Fibroblast of lung (primary cell): ENCODE data around the gene WDFY1.

ENCODE experiments used
- EZH2 ChIP-seq: IDR thresholded peaks from 2 replicates; pipeline ENCODE4 v1.5.1; 2012; ENCODE audit warnings: low read length, control low read depth, mild to moderate bottlenecking; ENCODE audit errors: missing control alignments
- TF ChIP-seq, protein P1 (sequence below), 2 donors: IDR thresholded peaks in 1 of 2; conservative IDR thresholded peaks in 1 of 2; 1 replicate in 1 of 2; 2 replicates in 1 of 2; pipeline ENCODE4 v1.5.1; 2011 to 2012; ENCODE audit warnings: low read length in 2 of 2, control low read depth in 1 of 2, inconsistent platforms in 1 of 2, low read depth in 1 of 2, mild to moderate bottlenecking in 1 of 2

- TF ChIP-seq, protein P1, sequence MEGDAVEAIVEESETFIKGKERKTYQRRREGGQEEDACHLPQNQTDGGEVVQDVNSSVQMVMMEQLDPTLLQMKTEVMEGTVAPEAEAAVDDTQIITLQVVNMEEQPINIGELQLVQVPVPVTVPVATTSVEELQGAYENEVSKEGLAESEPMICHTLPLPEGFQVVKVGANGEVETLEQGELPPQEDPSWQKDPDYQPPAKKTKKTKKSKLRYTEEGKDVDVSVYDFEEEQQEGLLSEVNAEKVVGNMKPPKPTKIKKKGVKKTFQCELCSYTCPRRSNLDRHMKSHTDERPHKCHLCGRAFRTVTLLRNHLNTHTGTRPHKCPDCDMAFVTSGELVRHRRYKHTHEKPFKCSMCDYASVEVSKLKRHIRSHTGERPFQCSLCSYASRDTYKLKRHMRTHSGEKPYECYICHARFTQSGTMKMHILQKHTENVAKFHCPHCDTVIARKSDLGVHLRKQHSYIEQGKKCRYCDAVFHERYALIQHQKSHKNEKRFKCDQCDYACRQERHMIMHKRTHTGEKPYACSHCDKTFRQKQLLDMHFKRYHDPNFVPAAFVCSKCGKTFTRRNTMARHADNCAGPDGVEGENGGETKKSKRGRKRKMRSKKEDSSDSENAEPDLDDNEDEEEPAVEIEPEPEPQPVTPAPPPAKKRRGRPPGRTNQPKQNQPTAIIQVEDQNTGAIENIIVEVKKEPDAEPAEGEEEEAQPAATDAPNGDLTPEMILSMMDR (conservative IDR thresholded peaks at IDR 0.05 in 1 of 2, IDR thresholded peaks at IDR 0.05 in 1 of 2; ENCODE audit: low read depth in 1 of 2, low read length in 2 of 2) = no peak
- TF ChIP-seq EZH2 = no peak
Measured at GRCh38 chr2:223941579-223942277, 3.4 kb downstream of the WDFY1 start.
